GM12864 (cell line): ENCODE data around the gene SOX21.
A peak's percentile ranks its signal among the peaks of the same experiment; 100 is the strongest.

Experiments
- DNase-seq: peaks from one replicate; pipeline ENCODE4 v3.0.0-alpha.2; 2011; ENCODE audit warnings: low read depth
- H3K4me3 ChIP-seq: 2 replicates; pipeline ENCODE4 v1.5.1; 2011; ENCODE audit warnings: mild to moderate bottlenecking, low read depth, low read length, control low read depth
- TF ChIP-seq, protein P1 (sequence below): IDR thresholded peaks from 2 replicates; pipeline ENCODE4 v1.5.1; 2011; ENCODE audit warnings: low read depth, mild to moderate bottlenecking, moderate library complexity, low read length, control low read depth, inconsistent platforms; ENCODE audit errors: missing control alignments

Gene SOX21

DNA sequence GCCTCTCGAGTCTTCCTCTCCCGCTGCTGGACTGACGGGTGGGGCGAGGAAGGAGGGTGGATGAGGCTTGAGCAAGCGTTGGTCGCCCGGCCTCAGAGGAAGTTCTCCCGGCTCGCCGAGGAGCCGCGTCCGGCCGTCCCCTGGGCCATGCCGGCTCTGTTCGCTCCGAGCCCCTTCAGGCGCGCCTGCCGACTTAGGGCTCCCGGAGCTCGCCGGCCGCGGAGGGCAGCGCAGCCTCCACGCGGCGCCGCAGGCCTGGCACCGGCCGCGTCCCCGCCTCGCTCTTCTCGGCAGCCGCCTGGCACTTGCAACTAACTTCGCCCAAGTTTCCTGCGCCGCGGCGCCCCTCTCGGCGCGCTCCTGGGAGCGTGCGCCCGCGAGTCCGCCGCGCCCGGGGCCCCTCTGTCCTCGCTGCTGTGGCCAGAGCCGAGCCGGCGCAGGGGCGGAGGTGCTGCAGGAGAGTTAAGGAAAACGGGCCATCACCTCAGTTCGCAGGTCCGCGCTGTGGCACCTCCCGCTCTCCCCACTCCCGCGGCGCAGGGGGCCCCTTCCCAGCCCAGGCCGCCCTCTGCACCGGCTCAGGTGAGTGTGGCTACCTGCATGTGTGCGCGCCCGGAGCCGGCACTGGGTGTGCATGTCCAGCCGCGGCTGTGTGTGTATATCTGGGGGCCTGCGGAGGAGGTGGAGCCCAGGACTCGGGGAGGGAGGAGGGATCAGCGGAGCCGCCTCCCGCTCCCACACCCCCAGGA lies 641 bp upstream of the SOX21 start:
- TF ChIP-seq, protein P1, sequence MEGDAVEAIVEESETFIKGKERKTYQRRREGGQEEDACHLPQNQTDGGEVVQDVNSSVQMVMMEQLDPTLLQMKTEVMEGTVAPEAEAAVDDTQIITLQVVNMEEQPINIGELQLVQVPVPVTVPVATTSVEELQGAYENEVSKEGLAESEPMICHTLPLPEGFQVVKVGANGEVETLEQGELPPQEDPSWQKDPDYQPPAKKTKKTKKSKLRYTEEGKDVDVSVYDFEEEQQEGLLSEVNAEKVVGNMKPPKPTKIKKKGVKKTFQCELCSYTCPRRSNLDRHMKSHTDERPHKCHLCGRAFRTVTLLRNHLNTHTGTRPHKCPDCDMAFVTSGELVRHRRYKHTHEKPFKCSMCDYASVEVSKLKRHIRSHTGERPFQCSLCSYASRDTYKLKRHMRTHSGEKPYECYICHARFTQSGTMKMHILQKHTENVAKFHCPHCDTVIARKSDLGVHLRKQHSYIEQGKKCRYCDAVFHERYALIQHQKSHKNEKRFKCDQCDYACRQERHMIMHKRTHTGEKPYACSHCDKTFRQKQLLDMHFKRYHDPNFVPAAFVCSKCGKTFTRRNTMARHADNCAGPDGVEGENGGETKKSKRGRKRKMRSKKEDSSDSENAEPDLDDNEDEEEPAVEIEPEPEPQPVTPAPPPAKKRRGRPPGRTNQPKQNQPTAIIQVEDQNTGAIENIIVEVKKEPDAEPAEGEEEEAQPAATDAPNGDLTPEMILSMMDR = no peak
- DNase-seq = no peak
- H3K4me3 ChIP-seq = no peak overlapping the region; the same call in 1 of the 2 replicates

DNA sequence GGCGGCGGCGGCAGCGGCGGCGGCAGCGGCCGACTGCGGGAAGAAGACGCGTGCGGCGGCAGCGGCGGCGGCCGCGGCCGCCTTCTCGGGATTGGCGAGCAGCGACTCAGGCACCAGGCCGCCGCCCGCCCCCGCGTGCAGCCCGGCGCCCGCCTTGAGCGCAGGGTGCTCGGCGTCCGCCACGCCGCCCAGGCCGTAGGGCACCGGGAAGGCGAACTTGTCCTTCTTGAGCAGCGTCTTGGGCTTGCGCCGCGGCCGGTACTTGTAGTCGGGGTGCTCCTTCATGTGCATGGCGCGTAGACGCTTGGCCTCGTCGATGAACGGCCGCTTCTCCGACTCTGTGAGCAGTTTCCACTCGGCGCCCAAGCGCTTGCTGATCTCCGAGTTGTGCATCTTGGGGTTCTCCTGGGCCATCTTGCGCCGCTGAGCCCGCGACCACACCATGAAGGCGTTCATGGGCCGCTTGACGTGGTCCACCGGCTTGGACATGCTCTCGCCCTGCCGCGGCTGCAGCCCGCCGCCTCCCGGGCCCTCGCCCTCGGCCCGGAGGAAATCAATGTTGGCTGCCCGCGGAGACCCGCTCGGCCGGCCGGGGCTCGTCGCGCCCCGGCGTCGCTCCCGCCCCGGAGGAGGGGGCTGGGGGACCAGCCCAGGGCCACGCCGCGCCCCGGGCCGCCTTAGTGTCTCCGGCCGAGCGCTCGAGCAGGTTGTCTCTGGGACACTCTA lies 621 bp downstream of the SOX21 start:
- peak overlapping the region; percentile 8; the same call in 1 of the 2 replicates for H3K4me3 ChIP-seq
- DNase-seq = no peak
- TF ChIP-seq, protein P1 = no peak

DNA sequence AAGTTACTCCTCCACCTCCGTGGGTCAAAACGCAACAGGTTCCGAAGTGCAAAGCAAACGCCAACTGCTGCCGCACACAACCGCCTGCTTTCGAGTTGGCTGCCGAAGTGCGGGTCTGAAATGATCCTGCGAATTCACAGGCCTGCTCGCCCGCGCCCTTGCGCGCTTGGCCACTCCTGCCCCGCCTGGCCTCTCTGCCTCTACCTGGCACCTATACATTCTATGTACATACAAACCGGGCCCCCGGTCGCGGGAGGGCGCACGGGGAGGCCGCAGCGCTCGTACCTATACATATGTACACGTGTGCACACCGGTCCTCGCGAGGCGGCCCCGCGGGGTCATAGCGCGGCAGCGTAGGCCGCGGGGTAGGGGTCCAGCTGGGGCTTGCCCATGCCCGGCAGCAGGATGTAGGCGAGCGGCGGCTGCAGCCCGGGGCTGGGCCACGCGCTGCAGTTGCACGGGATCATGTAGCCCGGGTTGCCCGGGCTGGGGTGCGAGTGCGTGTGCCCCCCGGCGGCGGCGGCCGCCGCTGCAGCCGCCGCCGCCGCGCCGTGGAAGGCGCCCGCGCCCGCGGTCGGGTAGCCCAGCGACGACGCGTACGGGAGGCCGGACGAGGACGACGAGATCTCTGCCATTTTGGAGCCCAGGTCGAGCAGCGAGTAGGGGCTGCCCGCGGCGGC lies 1.3 kb downstream of the SOX21 start:
- H3K4me3 ChIP-seq = peak overlapping the region; percentile 38
- TF ChIP-seq, protein P1 = peak; percentile 25
- DNase-seq = no peak

DNA sequence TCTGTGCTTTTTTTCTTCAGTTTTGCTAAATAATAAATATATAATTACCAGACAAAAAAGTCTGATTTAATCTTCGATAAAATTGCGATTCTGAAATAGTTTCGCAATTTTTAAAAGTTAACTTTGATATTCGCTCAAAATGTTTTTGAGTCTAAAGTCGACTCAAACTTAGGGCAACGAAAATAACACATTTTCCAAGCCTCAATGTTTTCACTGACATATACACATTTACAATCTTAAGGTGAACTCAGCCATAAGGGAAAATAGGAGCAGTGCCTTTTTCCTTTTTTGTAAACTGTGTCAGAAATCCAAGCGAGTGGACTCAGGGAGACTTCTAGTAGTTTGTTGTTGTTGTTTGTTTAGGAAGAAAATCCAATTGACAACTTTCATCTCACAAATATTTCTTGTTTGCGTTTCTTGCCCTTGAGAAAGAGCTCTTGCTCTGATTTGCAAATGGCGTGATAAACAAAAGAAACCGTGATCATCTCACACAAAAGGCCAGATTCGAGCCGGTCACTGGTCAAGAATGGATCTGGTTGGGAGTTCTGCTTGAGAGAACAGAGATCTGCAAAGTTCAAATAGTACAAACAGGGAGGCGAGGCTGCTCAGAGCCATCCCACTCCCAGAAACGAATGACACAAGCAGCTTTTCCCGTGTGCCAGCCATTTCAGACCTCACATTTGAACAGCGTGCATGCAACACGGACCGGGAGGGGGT lies 2.1 kb downstream of the SOX21 start:
- H3K4me3 ChIP-seq = no peak overlapping the region
- TF ChIP-seq, protein P1 = no peak
- DNase-seq = no peak

DNA sequence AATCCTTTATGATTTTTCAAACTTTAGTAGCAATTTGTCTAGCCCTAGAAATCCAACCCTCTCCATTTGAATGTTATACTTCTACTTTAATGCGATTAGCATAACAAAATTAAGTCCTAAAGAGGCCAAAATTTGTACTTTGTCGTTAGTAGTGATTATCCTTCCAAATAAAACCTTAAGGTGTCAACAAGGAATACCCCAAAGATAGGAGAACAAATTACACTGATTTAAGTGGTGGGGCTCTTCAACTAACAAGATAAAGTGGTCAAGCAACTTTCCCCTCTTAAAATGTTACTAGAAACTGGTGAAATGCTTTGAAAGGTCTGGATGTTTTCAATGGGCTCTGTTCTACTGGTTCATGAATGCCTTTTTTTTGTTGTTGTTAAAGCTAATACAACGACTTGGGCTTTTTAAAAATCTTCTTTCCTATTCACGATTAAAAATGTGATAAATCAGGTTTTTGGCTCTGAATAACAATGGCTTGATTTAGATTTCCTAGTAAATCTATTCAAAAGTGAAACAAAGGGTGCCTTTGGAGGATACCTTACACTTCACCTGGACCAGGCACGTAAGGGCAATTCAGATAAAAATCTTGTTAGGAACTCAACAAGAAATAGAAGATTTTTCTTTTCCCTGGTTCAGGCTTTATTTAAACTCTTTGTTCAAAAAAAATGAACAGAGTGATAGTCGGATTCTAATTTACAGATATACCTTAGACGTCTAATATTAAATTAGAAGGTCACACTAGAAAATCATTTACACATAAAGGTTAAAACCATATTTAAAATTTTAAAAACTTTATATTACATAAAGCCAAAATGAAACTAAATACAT lies 3.1 kb downstream of the SOX21 start:
- no peak for DNase-seq
- TF ChIP-seq, protein P1 = no peak

More for the DNA sequence above, 3.1 kb downstream of the SOX21 start:
- no peak overlapping the region for H3K4me3 ChIP-seq
